Right kidney (tissue), 1 donor: ENCODE measurements around the gene PPFIA4.

Source experiments
- DNase-seq: peaks from one replicate; pipeline ENCODE4 v3.0.0-alpha.2; 2016

The PPFIA4 gene

DNA sequence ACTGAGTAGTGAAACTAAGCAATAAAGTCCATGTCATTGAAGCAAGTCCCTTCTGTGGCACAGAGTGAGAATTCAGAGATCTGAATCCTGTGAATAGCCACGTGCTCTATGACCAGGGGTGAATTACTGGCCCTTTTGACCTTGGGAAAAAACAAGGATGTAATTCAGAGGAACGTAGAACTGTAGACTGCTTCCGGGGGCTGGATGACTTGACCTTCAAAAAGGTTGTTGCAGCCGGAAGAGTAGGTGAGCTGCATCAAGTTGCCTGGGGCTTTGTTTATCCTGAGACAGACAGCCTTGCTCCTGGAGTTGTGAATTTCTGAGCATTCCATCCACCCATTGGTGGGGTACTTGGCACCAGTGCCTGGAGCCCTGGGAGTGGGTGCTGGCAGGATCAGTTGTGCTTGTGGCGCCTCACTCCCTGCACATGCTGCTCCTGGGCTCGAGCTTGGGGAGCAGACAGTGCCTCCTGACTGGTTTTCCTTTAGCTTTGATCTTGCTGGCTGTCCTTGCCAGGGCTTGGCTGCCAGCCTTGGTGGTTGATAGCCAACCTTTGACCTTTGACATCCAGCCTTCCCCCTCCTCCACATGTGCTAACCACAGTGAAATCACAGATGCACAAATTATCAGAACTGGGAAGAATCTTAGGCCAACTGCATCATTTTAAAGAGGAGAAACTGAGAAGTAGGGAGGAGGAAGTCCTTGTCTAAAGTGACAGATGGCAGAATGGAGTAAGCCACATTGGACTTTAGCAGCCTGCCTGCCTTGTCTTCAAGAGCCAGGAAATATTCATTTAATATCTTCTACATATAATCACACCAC lies 75.7 kb downstream of the PPFIA4 start:
- no peak for DNase-seq

DNA sequence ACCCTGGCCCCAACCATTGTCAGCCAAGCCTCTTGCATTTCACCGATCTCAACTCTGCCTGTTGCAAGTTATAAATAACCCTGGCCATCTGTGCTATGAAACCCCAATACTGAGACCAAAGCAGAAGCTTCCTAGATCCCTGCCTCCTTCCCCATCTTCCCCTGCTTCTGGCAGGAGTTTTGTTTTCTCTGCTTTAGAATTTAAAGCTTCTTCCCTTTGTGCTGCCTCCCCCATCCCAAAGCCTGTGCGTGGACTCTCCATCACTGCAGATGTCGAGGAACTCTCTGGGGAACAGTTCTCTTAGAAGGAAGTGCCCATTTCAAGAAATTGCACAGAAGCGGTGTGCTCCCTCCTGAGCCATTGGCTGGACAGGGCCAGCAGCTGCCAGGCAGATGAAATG lies 76.9 kb downstream of the PPFIA4 start:
- DNase-seq = no peak

DNA sequence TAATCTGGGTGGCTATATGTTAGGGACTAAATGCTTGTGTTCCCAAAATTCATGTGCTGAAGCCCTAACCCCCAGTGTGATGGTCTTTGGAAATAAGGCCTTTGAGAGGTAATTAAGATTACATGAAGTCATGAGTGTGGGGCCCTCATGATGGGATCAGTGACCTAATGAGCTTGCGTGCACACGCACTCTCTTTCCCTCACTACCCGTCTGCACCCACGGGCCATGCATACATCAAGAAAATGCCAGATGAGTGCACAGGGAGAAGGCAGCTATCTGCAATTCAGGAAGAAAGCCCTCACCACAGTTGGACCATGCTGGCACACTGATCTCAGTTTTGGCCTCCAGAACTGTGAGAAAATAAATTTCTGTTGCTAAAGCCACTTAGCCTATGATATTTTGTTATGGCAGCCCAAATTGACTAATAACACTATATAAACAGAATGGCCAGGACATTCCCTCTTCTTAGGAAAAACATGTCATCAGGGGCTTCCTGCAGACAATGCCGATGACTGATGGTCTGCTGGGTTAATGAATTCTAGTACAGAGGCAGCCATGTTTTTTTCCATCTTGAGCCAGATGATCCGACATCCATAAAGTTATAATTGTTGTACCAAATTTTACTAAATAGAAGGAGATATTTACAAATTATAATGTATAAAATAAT lies 77.7 kb downstream of the PPFIA4 start:
- no peak for DNase-seq

DNA sequence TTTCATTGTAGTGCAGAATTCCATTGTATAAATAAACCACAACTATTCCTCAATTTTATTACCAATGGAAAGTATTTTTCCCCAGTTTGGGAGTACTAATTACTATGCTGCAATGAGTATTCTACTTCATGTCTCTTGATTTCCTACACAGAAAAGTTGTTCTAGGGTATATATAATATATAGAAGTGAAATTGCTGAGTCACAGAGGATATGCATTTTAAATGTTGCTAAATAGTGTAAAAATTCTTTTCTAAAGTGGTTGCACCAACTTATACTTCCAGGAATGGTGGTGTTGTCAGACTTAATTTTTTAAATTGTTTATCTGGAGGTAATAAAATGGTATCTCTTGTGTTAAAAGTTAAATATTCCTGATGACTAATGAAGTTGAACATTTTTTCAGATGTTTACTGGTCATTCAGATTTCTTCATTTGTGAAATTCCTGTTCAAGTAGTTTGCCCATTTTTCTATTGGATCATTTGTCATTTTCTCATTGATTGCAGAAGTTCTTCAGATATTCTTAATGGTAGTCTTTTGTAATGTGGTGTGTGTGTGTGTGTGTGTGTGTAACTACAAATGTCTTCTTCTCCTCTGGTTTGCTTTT lies 78.6 kb downstream of the PPFIA4 start:
- DNase-seq = no peak

DNA sequence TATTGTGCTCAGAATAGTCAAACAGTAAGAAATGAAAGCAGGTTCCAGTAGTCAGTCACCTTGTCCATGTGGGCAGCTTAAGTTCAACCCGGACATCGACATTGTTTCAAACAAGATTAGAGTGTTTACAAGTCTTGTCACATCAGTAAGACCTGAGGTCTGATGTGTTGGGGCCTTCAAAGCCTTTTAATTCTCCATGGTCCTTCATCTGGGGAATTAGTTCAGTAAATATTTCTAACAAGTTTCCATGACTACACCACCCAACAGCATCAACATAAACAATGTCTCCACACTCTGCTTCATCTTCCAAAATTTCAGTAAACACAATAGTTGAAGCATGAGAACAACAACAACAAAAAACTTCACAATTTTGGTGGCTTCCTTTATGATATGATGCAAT lies 86.2 kb downstream of the PPFIA4 start:
- no peak for DNase-seq

DNA sequence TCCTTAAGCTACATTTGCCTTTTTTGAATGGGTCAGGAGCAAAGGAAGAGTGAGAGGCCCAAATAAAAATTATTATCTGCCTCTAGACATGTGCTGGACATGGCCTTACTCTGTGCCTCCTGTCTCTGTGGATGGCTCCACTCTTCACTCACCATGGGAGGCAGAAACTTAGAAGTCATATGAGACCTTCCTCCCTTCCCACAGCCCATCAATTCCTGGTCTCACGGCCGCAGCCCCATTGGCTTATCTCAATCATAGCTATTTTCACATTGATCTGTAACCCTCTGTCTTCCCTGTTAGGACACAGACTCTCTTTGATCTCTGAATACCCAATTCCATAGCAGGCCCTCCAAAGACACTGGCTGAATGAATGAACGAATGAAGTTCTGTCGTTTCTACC lies 87.0 kb downstream of the PPFIA4 start:
- DNase-seq = no peak

DNA sequence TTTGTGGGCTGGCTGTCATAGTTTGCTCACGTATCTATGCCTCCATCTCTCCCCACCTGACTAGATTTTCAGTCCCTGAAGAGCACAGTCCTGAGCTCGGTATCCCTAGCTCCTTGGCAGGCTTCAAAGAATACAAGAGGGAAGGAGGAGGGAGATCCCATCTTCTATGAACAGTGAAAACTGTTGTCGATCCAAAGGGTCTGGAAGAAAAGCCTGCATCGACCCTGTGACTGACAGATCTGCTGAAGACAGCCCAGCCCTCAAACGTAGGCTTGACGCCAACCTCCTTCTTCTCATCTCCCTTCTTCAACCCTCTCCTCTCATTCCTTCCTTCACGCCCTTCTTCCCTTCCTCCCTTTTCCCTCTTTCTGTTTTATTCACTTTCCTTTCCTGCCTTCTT lies 87.9 kb downstream of the PPFIA4 start:
- no peak for DNase-seq

DNA sequence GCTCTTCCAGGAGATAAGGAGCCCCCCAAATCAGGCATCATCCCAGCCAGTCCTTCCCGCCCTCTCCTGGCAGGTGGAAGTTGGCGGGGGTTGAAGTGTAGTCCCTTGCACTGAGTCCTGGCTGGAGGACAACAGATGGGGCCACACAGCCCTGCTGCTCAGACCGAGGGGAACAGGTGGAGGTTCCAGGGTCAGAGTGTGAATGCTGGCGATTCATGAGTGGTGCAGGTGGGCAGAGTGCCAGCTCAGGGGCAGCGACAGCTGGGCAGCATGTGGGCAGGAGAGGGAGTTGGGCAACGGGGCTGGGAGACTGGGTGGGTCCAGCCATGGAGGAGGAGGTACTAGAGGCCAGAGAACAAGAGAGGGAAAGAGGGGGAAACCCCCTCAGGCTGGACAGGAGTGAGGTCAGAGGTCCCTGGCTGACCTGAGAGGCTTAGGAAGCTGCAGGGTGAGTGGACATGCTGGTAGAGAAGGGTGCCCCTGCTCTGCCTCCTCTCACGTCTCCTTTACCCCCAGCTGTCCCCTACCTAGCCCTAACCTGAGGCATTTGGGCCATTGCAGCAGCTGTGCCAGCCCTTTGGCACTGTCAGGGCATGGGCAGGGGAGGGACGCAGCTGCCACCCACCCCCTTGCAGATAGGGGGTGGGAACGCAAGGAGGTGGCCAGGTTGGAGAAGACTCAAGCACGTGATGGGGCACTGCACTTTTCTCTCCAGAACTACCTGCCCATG lies 90.0 kb downstream of the PPFIA4 start:
- no peak for DNase-seq

DNA sequence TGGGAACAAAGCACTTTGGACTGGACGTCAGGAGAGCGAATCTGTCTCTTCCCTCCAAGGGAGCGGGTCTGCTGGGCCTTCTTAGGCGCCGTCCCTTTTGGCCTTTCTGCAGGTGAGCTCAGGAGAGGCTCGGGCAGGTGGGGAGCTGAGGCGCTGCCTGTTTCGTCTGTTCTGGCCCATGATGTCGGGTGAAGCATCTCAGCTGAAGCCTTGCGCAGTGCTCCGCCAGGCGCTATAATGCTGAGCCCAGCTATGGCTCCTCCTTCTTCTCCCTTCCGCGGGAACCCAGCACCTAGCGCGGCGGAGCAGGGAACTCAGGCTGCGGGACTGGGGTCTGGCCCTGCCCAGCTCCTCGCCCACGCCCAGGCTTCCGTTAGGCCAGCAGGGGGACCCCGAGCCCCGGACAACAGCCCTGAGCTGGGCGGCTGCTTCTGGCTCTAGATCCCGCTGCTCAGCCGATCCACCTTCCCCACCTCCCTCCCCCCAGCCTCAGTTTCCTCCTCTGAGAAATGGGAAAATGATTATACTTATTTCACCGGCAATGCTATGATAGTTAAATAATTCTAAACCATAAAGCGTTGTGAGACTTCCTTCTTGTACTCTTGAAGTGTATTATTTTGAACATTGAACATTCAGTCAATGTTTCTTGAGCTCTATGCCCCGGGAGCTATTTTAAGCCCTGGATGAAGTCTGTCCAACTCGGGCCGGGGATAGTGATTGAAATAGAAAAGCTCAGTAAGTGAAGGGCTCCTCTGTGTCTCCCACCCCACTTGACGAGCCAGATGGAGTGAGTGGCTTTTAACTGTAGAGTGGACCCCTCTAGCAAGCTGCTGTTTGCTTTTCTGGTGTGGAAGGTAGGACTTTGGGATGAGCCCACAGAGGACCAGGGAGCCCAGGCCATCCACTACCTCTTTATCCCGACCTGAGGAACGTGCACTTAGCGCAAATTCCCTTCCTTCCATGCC lies 91.6 kb downstream of the PPFIA4 start:
- DNase-seq = peak; percentile 64

DNA sequence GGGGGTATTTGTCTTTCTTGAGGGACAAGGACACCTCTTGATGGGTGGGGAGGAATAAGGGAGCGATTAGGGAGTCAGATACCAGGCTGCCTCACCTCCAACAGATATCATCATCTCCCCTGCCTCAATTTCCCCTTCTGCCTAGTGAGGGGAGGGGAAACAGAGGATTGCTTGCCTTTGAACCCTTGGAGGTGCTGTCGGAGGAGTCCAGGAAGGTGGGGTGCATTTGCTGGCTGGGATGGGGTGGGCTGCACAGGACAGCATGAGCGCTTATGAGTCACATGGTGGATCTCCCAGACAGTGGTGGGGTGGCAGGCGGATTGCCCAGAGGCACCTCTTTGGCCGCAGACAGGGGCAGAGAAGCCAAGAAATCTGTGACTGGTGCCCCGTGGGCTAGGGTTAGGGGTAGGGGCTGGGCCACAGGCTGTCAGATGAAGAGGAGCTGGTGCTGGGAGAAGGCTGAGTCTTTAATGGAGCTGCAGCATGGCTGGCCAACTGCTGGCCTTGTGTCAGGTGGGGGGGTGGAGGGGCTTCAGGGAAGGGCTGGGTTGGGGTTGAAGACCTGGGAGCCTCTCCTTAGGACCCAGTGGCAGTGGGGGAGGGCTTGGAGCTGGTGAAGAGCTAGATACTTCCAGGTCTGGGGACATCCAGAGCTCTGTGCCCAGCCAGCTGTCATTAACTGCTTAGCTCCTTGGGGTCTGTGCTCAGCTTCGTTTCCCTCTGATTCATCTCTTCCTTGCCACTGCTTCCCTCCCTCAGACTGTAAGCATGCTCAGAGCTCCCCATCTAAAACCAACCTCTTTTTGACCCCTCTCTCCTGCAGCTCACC lies 94.2 kb downstream of the PPFIA4 start:
- no peak for DNase-seq

DNA sequence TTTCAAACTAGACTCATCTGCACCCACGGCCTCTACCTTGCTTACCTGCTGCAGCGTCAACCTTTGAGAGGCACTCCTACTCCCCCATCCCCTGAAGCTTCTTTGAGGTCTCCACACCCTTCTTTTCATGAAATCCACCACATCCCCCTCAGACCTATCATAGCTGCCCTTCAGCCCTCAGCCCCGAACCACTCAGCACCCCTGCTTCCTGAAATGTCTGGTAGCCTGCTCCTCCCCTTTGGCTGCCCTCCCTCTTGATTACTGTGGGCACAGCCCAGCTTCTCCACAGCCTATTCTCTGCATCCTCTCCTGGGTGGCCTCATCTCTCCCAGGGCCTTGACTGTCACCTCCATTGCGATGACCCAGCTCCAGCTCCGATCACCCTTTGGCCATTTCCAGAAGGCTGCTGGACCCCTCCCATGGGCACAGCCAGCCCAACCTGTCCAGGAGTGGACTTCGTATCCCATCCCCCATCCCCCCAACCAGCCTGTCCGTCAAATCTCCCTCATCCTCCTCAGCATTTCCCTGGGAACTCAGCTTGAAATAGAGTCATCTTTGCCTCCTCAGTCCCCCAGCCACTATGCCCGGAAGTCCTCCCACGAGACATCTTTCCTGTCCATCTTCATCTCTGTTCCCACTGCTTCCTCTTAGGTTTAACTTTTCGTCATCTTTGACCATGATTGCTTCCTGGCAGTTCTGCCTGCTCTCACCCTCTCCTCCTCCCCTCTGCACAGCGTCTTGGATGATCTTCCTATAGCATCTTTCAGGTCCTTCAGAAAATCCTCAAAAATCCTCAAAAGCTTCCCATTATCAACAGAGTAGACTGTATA lies 95.1 kb downstream of the PPFIA4 start:
- DNase-seq = no peak

DNA sequence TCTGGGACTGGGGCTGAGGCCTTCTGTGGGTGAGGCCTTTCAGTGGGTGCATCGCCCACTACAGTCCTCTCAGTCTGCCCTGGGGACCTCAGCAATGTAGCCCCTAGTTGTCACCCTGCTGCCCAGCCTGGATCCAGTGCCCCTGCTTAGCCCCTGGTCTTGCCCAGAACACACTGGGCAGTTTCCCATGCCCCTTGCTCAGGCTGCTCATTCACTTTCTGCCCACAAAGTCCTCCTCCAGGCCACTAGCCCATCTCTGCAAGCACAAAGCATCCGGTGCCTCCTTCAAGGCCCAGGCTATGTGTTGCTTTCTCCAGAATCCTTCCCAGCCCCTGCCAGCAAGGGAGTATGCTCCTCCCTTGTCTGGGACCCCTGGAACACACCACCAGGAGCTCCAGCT lies 95.9 kb downstream of the PPFIA4 start:
- no peak for DNase-seq

DNA sequence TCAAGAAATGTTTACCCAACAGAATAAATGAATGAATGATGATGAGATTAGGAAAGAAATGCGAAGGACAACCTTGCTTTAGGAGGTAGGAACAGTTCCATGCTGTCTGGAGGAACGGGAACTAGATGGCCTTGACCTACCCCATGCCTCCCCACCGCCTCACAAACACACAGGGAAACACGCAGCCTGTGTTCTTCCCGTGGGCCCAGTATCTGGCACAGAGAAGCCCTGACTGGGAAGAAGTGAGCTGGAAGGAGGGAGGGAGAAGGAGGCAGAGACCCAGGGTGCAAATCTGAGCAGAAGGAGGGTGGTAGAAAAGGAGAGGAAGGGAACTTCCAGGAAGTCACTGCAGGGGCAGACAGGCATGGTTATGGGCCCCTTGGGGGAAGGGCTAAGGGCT lies 97.7 kb downstream of the PPFIA4 start:
- DNase-seq = no peak

DNA sequence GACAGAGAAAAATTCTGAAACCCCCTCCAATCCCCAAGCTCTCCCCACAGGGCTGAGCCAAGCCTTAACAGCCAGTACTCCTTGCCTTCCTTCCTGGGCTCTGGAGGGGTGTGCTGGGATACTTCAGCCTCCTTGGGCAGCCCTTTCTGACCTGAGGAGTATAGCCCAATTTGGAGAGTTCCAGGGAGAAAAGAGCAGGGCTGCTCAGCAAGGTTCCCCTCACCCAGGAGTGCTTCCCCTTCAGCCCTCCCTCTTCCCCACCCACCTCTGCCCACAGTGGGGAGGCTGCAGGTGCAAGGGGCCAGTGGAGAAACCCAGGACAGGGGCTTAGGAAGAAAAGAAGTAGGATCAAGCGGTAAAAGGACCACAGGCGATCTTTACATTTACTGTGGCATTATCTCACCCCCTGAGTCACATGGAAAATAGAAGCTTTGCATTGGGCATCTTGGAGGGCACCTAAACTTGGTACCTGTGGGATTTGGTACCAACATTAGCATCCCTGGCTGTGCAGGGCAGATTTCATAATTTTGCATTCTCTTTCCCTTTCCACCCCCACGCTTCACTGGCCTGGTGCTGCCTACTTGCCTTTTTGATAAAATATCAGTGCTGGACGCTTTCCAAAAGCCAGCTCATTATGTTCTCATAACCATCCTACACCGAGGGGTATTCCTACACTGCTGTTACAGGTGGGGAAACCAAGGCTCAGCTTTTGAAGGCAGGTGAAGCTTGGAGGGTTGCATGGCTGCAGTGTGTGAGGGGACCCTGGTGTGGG lies 98.4 kb downstream of the PPFIA4 start:
- no peak for DNase-seq

DNA sequence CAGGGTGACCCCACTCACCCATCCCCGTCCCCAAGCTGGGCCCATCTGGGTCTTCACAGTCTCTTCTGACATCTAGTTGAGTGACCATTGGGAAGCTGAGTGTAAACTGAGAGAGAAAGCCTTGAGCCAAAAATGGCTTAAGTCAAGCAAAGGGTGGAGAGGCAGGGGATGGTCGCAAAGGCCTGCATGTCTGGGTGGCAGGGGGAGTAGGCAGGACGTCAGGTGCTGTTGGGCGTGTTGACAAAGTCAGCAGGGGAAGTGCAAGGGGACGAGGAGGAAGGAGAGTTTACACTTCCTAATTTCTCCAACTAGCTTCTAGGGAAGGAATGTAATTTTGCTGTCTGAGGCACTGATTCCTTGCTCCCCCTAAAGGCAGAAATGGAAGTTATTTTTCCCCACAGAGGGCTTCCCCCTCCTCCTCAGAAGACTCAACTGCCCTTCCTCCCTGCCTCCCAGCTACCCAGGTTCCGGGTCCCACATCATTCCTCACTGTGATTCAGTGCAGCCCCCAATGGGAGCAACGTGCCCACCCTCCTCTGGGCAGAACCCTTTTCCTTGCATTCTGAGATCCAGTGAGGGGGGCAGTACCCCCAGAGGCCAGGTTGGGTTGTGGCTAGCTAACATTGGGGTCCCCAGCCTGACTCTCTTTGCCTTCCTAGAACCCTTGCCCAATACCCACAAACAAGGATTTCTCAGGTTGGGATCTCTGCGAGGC lies 100.0 kb downstream of the PPFIA4 start:
- DNase-seq = no peak

DNA sequence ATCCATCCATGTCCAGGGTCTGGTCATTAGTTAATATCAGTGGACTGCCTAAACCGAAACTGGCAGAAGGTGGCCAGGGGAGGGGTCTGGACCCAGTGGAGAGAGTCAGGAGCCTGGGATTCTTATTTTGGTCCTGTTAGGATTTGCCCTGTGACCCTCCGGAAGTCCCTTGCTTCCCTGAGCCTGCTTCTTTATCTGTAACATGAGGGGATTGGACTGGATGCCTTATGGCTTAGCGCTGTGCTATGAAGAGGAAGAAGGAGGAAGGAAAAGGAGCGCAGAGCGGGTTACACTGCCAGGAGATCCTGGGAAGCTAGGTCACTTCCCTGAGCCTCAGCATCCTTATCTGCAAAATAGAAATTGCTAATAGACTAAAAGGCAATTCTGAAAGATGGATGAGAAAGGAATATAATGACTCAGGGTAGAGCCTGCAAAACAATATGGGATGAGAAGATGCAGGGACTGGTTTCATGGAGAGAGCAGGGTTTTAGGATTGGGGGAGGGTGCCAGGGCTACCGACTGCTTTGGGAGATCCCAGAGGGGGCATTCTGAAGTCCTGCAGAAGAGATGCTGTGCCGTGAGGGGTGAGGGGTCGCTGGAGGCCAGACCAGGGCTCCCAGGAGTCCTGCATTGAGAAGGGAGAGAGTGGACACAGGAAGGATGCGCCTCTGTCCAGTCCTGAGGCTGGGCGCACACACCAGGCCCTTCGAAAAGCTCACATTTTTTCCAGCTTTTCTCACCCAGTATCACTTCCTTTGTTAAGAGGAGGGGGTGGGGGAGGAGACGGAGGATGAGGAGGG lies 100.8 kb downstream of the PPFIA4 start:
- DNase-seq = no peak

DNA sequence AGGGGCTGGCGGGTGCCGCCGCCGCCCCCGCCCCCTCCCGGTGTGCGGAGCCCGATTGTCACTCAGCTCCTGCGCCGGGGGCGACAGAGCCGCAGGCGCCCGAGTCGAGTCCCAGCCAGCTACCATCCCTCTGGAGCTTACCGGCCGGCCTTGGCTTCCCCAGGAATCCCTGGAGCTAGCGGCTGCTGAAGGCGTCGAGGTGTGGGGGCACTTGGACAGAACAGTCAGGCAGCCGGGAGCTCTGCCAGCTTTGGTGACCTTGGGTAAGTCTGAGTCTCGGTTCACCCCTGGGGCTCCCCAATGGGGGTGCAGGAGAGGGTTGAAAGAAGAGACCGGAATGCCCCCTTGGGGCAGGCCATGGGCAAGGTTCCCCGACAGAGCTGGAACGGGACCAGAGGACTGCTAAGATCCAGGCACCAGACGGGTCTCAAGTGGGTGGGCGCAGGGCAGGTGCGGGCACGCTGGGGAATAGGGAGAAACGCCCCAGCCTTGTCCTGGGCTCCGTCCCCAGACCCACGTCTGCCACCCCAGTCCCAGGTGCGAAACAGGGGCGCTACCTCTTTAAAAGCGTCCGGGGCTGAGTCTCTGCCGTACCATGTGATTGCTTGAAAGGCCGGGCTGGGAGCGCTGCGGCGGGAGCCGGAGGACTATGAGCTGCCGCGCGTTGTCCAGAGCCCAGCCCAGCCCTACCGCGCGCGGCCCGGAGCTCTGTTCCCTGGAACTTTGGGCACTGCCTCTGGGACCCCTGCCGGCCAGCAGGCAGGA lies 101.6 kb downstream of the PPFIA4 start, which contains the start of gene ADORA1:
Gene ADORA1 (plus strand): TSS at position 61 of the 765 bp plus-strand sequence. CDS start 1,116 bp downstream, outside the sequence.
- peak; percentile 76 for DNase-seq
